ENCODE measurements around the gene ZNF232.
"Not testable (repeated sequence)": the region's sequence is repeated elsewhere in the genome, so short reads cannot be mapped to it uniquely, and the experiment has no call there.

ZNF232 gene

GRCh38 chr17:5096731-5097100, 15.0 kb downstream of the ZNF232 start:
- no peak for FAIRE-seq

- no peak for FAIRE-seq
These were observed 19.3 kb downstream of the ZNF232 start for GRCh38 chr17:5092218-5093010.

GRCh38 chr17:5080591-5080990, 31.1 kb downstream of the ZNF232 start:
- FAIRE-seq: no peak

GRCh38 chr17:5078106-5079028, 33.3 kb downstream of the ZNF232 start, which contains the start of gene ZFP3:
Gene ZFP3 (plus strand): TSS chr17:5078467. CDS start chr17:5091505, 13,038 bp downstream.
- no peak for FAIRE-seq

- FAIRE-seq: no peak
These were observed 33.9 kb downstream of the ZNF232 start for GRCh38 chr17:5077781-5078105.

GRCh38 chr17:5077275-5077674, 34.4 kb downstream of the ZNF232 start:
- FAIRE-seq: not testable (repeated sequence)

GRCh38 chr17:5075472-5075871, 36.2 kb downstream of the ZNF232 start:
- FAIRE-seq: not testable (repeated sequence)

- no peak for FAIRE-seq
These were observed 42.0 kb downstream of the ZNF232 start for GRCh38 chr17:5069724-5070123.

GRCh38 chr17:5068236-5068635, 43.4 kb downstream of the ZNF232 start:
- no peak for FAIRE-seq

GRCh38 chr17:5065227-5065744, 46.4 kb downstream of the ZNF232 start:
- FAIRE-seq: no peak

Measured in TTC549 (cell line).